Astrocyte (in vitro differentiated cells and primary cell): ENCODE measurements around the gene ABCA4.
A peak's percentile ranks its signal among the peaks of the same experiment; 100 is the strongest.

Source experiments
- CTCF ChIP-seq: IDR thresholded peaks from 2 replicates; pipeline ENCODE4 v1.5.1; 2011; ENCODE audit warnings: low read depth, mild to moderate bottlenecking, inconsistent platforms, low read length, moderate library complexity; ENCODE audit not compliant: insufficient read depth
- EZH2 ChIP-seq: IDR thresholded peaks from 2 replicates; pipeline ENCODE4 v1.6.1; 2012; ENCODE audit warnings: mild to moderate bottlenecking, low read length, inconsistent platforms; ENCODE audit not compliant: insufficient read depth

GRCh38 chr1:94045465-94046056 lies 75.4 kb downstream of the ABCA4 start:
- peak; percentile 81 for TF ChIP-seq CTCF
- TF ChIP-seq EZH2, result no peak
